Measurements from ENCODE around the gene NF1. TPM values are rescaled to one million over a fixed set of nuclear protein-coding genes. Genes with fewer than 3 reads are reported as not detected.

The NF1 gene
- total RNA-seq, 1 donor from 2014 or later: 53.7 TPM

- H3K4me1 Mint-ChIP-seq (ENCODE audit: low read depth, unreplicated experiment): peaks cover 25% of the 10 kb centered on the region
Measured at GRCh38 chr17:31132977-31133376, 38.2 kb downstream of the NF1 start.

GRCh38 chr17:31134576-31134975, 39.8 kb downstream of the NF1 start:
- Histone ChIP-seq H3K9ac (ENCODE audit: low read length) (no peak overlapping the region), H4K20me1 (ENCODE audit: insufficient read depth, low read length) (peaks cover 56% of the 10 kb centered on the region), H3K27me3 (ENCODE audit: insufficient read depth, low read length) (no peaks in the 10 kb centered on the region), H3K4me3 (ENCODE audit: insufficient read depth, low read depth, low read length) (no peak overlapping the region), H3K9me3 (ENCODE audit: insufficient read depth, low read depth, low read length) (no peaks in the 10 kb centered on the region), H3K36me3 (ENCODE audit: insufficient read depth, low read length) (no peaks in the 10 kb centered on the region), H3K27ac (ENCODE audit: low read depth, low read length) (no peak overlapping the region), H3K4me2 (ENCODE audit: low read length) (no peak overlapping the region), H3K4me1 (ENCODE audit: insufficient read depth, low read length) (no peaks in the 10 kb centered on the region), H2AFZ (ENCODE audit: low read depth, low read length) (no peak overlapping the region), H3K79me2 (ENCODE audit: insufficient read depth, low read length) (peaks cover 86% of the 10 kb centered on the region)
- no peaks in the 10 kb centered on the region for H3K9me3 Mint-ChIP-seq (ENCODE audit: unreplicated experiment)
- FAIRE-seq (no peak), DNase-seq (ENCODE audit: low read depth) (peak; percentile 15)
- H3K4me1 Mint-ChIP-seq (ENCODE audit: low read depth, unreplicated experiment): peaks cover 25% of the 10 kb centered on the region
- no peak overlapping the region for H3K27ac Mint-ChIP-seq (ENCODE audit: unreplicated experiment)
- H3K36me3 Mint-ChIP-seq (ENCODE audit: low read depth, unreplicated experiment): peaks cover 8% of the 10 kb centered on the region
- H3K4me3 Mint-ChIP-seq (ENCODE audit: unreplicated experiment): no peak overlapping the region
- no peaks in the 10 kb centered on the region for H3K27me3 Mint-ChIP-seq (ENCODE audit: low read depth, unreplicated experiment)
- TF ChIP-seq EZH2 (IDR thresholded peaks at IDR 0.05; ENCODE audit: insufficient read depth, low read length): no peak
- TF ChIP-seq, protein P1, sequence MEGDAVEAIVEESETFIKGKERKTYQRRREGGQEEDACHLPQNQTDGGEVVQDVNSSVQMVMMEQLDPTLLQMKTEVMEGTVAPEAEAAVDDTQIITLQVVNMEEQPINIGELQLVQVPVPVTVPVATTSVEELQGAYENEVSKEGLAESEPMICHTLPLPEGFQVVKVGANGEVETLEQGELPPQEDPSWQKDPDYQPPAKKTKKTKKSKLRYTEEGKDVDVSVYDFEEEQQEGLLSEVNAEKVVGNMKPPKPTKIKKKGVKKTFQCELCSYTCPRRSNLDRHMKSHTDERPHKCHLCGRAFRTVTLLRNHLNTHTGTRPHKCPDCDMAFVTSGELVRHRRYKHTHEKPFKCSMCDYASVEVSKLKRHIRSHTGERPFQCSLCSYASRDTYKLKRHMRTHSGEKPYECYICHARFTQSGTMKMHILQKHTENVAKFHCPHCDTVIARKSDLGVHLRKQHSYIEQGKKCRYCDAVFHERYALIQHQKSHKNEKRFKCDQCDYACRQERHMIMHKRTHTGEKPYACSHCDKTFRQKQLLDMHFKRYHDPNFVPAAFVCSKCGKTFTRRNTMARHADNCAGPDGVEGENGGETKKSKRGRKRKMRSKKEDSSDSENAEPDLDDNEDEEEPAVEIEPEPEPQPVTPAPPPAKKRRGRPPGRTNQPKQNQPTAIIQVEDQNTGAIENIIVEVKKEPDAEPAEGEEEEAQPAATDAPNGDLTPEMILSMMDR (IDR thresholded peaks at IDR 0.05; ENCODE audit: insufficient read depth, low read depth, low read length): no peak

More at GRCh38 chr17:31132977-31133376, 38.2 kb downstream of the NF1 start:
- Histone ChIP-seq H3K9me3 (ENCODE audit: insufficient read depth, low read depth, low read length) (no peaks in the 10 kb centered on the region), H3K27me3 (ENCODE audit: insufficient read depth, low read length) (no peaks in the 10 kb centered on the region), H3K9ac (ENCODE audit: low read length) (no peak overlapping the region), H3K4me2 (ENCODE audit: low read length) (no peak overlapping the region), H4K20me1 (ENCODE audit: insufficient read depth, low read length) (peaks cover 69% of the 10 kb centered on the region), H3K4me3 (ENCODE audit: insufficient read depth, low read depth, low read length) (no peak overlapping the region), H3K4me1 (ENCODE audit: insufficient read depth, low read length) (no peaks in the 10 kb centered on the region), H2AFZ (ENCODE audit: low read depth, low read length) (no peak overlapping the region), H3K79me2 (ENCODE audit: insufficient read depth, low read length) (peaks cover 92% of the 10 kb centered on the region), H3K36me3 (ENCODE audit: insufficient read depth, low read length) (no peaks in the 10 kb centered on the region), H3K27ac (ENCODE audit: low read depth, low read length) (no peak overlapping the region)
- Mint-ChIP-seq H3K36me3 (ENCODE audit: low read depth, unreplicated experiment) (peaks cover 9% of the 10 kb centered on the region), H3K27me3 (ENCODE audit: low read depth, unreplicated experiment) (no peaks in the 10 kb centered on the region), H3K27ac (ENCODE audit: unreplicated experiment) (no peak overlapping the region), H3K9me3 (ENCODE audit: unreplicated experiment) (no peaks in the 10 kb centered on the region), H3K4me3 (ENCODE audit: unreplicated experiment) (no peak overlapping the region)
- TF ChIP-seq EZH2 (IDR thresholded peaks at IDR 0.05; ENCODE audit: insufficient read depth, low read length): no peak
- TF ChIP-seq, protein P1 (IDR thresholded peaks at IDR 0.05; ENCODE audit: insufficient read depth, low read depth, low read length): no peak
- FAIRE-seq: no peak
- no peak for DNase-seq (ENCODE audit: low read depth)

DNA sequence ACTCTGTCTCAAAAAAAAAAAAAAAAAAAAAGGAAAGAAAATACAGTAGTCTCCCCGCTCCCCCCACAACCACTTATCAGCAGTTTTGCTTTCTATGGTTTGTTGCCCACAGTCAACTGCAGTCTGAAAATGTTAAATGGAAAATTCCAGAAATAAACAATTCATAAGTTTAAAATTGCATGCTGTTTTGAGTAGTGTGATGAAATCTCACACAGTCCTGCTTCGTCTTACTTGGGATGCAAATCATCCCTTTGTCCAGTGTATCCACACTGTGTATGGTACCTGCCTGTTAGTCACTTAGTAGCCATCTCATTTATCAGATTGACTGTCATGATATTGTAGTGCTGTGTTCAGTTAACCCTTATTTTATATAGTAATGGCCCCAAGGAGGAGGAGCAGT, 41.5 kb downstream of the NF1 start:
- Histone ChIP-seq H3K36me3 (ENCODE audit: insufficient read depth, low read length) (no peaks in the 10 kb centered on the region), H2AFZ (ENCODE audit: low read depth, low read length) (no peak overlapping the region), H3K27ac (ENCODE audit: low read depth, low read length) (no peak overlapping the region), H3K9me3 (ENCODE audit: insufficient read depth, low read depth, low read length) (no peaks in the 10 kb centered on the region), H3K79me2 (ENCODE audit: insufficient read depth, low read length) (peaks cover 86% of the 10 kb centered on the region), H3K27me3 (ENCODE audit: insufficient read depth, low read length) (no peaks in the 10 kb centered on the region), H3K9ac (ENCODE audit: low read length) (no peak overlapping the region), H4K20me1 (ENCODE audit: insufficient read depth, low read length) (peaks cover 46% of the 10 kb centered on the region), H3K4me2 (ENCODE audit: low read length) (no peak overlapping the region), H3K4me1 (ENCODE audit: insufficient read depth, low read length) (no peaks in the 10 kb centered on the region), H3K4me3 (ENCODE audit: insufficient read depth, low read depth, low read length) (no peak overlapping the region)
- Mint-ChIP-seq H3K4me1 (ENCODE audit: low read depth, unreplicated experiment) (peaks cover 13% of the 10 kb centered on the region), H3K4me3 (ENCODE audit: unreplicated experiment) (no peak overlapping the region), H3K36me3 (ENCODE audit: low read depth, unreplicated experiment) (peaks cover 7% of the 10 kb centered on the region), H3K27ac (ENCODE audit: unreplicated experiment) (no peak overlapping the region), H3K9me3 (ENCODE audit: unreplicated experiment) (no peaks in the 10 kb centered on the region), H3K27me3 (ENCODE audit: low read depth, unreplicated experiment) (no peaks in the 10 kb centered on the region)
- DNase-seq (ENCODE audit: low read depth) (no peak), FAIRE-seq (no peak)
- TF ChIP-seq, protein P1 (IDR thresholded peaks at IDR 0.05; ENCODE audit: insufficient read depth, low read depth, low read length): no peak
- no peak for TF ChIP-seq EZH2 (IDR thresholded peaks at IDR 0.05; ENCODE audit: insufficient read depth, low read length)

Measured in astrocyte (in vitro differentiated cells and primary cell).